Glomerular visceral epithelial cell (primary cell): ENCODE data around the gene DNAH2.

Source experiments
- DNase-seq: peaks from one replicate; pipeline ENCODE4 v3.0.0-alpha.2; 2016; ENCODE audit errors: extremely low spot score

The DNAH2 gene

GRCh38 chr17:7720125-7720524 lies 2.6 kb downstream of the DNAH2 start:
- no peak for DNase-seq

GRCh38 chr17:7721612-7722011 lies 4.1 kb downstream of the DNAH2 start:
- DNase-seq: no peak

- DNase-seq: no peak
Observed at GRCh38 chr17:7727886-7728285, 10.3 kb downstream of the DNAH2 start.

- DNase-seq: no peak
Observed at GRCh38 chr17:7729816-7730215, 12.3 kb downstream of the DNAH2 start.

DNA sequence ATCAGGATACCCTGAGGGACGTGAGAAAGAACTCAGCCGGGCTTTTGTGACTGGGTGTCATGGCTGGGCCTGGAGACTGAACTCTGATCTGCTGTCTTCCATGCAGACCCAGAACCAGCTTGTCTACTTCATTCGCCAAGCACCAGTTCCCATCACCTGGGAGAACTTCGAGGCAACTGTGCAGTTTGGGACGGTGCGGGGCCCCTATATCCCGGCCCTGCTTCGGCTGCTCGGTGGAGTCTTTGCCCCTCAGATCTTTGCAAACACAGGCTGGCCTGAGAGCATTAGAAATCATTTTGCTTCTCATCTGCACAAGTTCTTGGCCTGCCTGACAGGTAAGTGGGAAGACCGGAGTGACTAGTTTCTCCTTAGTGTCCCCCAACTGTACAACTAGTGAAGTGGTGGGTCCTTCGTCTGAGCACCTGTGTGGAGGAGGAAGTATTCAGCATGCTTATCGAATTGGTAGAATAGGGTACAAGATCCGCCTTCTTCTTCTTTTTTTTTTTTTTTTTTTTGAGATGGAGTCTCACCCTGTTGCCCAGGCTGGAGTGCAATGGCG lies 15.5 kb downstream of the DNAH2 start:
- no peak for DNase-seq

DNA sequence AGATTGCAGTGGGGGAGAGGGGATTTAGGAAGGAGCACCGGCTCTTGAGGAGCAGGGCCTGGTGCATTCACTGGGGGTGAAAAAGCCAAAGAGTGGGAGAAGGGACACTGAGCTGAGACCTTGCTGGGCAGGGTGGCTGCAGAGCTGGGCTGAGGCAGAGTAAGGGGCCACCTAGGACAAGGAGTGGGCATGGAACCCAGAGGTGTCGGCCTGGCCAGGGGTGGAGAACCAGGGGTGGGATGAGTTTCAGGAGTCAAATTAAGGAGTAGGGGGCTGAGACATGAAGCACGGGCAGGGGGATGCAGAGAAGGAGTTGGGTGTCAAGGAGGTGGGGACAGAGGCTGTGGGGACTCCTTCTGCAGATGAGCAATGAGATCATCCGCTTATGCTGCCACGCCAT lies 20.1 kb downstream of the DNAH2 start:
- no peak for DNase-seq

DNA sequence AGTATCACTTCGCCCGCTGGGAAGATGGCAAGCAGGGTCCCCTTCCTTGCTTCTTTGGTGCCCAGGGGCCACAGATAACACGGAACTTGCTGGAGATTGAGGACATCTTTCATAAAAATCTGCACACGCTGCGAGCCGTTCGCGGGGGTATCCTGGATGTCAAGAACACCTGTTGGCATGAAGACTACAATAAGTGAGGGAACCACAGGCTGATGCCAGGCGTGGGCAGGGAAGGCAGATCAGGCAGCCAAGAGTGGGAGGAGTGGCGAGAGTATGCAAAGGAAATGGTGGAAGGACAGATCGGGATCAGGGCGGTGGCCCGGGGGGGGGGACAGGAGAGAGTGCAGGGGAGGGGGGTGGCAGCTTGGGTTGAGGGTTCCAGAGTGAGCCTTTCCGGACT lies 22.2 kb downstream of the DNAH2 start:
- DNase-seq: no peak

- DNase-seq: no peak
Observed at GRCh38 chr17:7740481-7741001, 23.0 kb downstream of the DNAH2 start.

DNA sequence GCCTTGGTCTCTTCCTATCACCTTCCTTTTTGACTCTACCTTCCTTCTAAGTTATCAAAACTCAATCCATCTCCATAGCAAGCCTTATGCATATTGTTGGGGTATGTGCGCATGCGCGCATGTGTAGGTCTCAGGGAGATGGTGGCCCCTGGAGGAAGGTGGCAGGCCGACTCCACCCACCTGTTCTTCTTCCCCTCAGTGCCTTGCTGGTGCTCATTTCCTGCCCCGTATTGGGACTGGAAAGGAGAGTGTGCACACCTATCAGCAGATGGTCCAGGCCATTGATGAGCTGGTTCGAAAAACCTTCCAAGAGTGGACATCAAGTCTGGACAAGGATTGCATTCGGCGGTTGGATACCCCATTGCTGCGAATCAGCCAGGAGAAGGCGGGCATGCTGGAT lies 25.2 kb downstream of the DNAH2 start:
- DNase-seq: no peak

- DNase-seq: no peak
Observed at GRCh38 chr17:7744416-7744815, 26.9 kb downstream of the DNAH2 start.

DNA sequence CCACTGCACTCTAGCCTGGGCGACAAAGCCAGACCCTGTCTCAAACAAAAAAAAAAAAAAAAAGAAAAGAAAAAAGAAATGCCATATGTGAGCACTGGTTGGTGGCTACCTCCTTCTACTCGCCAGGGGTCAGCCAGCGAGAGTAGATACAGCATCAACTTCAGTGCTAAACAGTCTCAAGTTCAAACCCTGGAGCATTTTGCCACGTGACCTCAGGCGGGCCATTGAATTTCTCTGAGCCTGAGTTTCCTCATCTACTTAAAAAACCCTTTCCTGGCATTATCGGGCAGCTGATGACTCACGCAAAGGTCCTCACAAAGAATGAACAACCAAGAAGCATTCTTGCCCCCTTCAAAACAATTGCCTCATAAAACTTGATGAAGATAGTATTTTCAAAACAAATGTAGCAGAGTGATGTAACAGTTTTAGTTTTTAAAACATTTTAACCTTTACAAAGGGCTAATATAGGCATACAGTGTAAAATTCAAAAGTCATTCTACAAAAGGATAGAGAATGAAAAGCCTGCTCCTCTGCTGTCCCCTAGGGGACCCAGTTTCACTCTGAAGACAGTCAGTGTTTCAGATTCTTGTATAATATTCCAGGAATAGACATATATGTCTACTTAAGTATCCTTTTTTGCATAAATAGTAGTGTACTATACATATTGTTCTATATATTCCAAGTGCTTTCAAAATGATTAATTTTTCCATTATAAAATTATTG lies 28.4 kb downstream of the DNAH2 start:
- DNase-seq: peak; percentile 47

GRCh38 chr17:7747635-7748071 lies 30.1 kb downstream of the DNAH2 start:
- no peak for DNase-seq

GRCh38 chr17:7748076-7748775 lies 30.7 kb downstream of the DNAH2 start:
- no peak for DNase-seq

DNA sequence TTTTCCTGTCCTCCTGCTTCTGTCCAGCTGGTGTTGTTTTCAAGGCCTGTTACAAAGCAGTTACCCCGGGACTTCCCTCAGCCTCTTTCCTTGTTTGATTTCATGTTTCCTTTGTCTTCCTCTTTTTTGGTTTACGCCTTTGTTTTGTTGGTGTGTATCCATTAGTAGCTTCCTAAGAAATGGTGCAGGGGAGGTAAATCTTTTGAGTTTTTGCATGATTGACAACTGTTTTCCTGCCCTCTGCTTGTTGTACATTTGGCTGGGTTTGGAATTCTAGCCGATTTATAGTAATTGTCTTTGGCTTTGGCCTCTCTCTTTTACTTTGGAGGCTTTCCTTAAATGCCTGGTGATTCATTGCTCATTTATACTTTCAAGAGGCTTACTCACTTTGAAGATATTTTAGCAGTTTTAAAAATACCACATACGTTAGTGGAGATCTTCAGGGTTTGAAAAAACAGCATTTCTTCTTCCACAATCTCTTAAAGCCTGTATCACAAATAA lies 32.8 kb downstream of the DNAH2 start:
- DNase-seq: peak; percentile 60

DNA sequence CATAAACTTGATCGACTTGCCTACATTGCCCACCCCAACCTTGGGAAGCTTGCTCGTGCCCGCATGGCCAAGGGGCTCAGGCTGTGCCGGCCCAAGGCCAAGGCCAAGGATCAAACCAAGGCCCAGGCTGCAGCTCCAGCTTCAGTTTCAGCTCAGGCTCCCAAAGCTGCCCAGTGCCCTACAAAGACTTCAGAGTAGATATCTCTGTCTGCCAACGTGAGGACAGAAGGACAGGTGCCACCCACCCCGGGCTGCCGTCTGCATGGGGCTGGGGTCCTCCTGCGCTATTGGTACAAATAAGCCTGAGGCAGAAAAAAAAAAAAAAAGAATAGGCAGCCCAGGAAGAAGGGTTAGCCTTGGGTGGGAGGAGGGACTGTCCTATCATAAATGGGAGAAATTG lies 37.1 kb downstream of the DNAH2 start:
- no peak for DNase-seq

DNA sequence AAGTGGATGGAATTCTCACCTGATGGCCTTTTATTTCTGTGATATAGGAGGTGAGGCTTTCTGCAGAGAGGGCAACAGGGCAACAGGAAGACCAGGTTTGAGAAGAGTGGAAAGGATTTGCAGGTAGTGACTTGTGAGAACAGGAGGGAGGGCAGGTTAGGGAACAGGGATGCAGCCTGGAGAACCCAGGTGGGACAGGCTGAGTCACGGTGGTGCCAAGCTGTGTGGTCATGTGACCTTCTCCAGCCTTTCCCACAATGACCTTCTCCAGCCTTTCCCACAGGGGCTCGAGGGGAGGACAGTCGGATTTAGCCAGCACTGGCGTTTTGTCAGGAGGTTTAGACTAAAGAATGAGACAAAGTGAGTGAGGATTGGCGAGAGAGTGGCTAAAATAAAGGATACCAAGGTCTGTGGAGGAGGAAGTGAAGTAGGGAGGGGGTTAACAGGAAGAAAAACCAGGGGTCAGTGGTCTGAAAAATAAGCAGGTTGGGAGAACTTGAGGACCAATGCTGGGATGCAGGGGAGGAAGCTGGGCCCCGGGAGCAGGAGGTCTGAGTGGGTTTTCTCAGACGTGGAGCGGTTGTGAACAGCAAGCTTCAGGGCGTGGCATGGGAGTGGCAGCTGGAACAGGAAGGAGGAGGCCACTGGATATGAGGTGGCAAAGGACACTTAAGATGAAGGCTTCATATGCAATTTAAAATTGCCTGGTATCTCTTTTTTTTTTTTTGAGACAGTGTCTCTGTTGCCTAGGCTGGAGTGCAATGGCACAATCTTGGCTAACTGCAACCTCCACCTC lies 37.7 kb downstream of the DNAH2 start:
- DNase-seq: no peak

DNA sequence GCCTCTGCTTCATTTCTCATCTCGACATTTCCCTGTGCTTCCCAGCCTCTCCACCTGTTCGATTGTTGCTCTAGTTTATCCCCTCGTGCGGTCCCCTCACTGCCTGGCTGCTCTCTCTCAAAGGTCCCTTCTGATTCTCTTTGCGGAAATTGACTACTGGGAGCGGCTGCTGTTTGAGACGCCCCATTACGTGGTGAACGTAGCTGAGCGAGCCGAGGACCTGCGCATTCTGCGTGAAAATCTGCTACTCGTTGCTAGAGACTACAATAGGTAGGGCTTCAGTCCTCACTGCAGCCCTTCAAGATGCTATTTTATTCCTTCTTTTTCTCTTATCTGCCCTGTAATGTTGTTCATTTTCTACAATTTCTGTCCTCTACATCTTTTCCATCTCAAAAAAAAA lies 39.4 kb downstream of the DNAH2 start:
- DNase-seq: no peak

DNA sequence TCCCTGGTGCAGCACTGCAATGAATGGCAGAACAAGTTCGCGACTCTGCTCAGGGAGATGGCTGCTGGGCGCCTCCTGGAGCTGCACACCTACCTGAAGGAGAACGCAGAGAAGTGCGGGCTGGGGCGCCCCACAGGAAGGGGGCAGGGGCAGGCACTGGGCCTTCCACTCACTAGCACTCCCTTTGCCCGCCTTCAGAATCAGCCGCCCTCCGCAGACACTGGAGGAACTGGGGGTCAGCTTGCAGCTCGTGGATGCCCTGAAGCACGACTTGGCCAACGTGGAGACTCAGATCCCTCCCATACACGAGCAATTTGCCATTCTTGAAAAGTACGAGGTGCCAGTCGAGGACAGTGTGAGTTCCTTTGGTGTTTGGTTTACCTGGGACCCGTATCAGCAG lies 46.4 kb downstream of the DNAH2 start:
- DNase-seq: no peak

- DNase-seq: no peak
Observed at GRCh38 chr17:7767004-7767403, 49.5 kb downstream of the DNAH2 start.

- no peak for DNase-seq
Observed at GRCh38 chr17:7767405-7768021, 50.0 kb downstream of the DNAH2 start.

- DNase-seq: no peak
Observed at GRCh38 chr17:7769854-7770253, 52.3 kb downstream of the DNAH2 start.
